Measurements from ENCODE around the gene METTL26. TPM values are rescaled to one million over a fixed set of nuclear protein-coding genes. Genes with fewer than 3 reads are reported as not detected.

METTL26 gene
- total RNA-seq: 46.4 and 47.7 TPM in 2 replicates

GRCh38 chr16:636206-637080 is at the start of gene METTL26:
TSS of gene METTL26 (minus strand) at chr16:636305. CDS start at chr16:636290, 15 bp downstream.

GRCh38 chr16:684071-684794 is 48.1 kb upstream of the METTL26 start, which contains the start of gene JMJD8:
TSS of gene JMJD8 (minus strand) at chr16:684334. CDS start at chr16:684319, 15 bp downstream.

GRCh38 chr16:679814-680624 is 43.9 kb upstream of the METTL26 start, which contains the start of gene STUB1:
TSS of gene STUB1 (plus strand) at chr16:680410. CDS start at chr16:680526, 116 bp downstream.

GRCh38 chr16:674968-675883 is 39.1 kb upstream of the METTL26 start, which contains the start of gene RHBDL1:
TSS of gene RHBDL1 (plus strand) at chr16:675671. CDS start at chr16:675791, 120 bp downstream.

GRCh38 chr16:667780-668518 is 31.8 kb upstream of the METTL26 start, which contains the start of gene RHOT2:
TSS of gene RHOT2 (plus strand) at chr16:668132. CDS start at chr16:668200, 68 bp downstream.

GRCh38 chr16:648781-649589 is 12.9 kb upstream of the METTL26 start, which contains the start of gene WDR90:
TSS of gene WDR90 (plus strand) at chr16:649365. CDS start at chr16:649417, 52 bp downstream.

GRCh38 chr16:641326-642188 is 5.5 kb upstream of the METTL26 start, which contains the start of gene MCRIP2:
TSS of gene MCRIP2 (plus strand) at chr16:641828. CDS start at chr16:641992, 164 bp downstream.

GRCh38 chr16:630815-631405 is 5.2 kb downstream of the METTL26 start, which contains the start of gene WFIKKN1:
TSS of gene WFIKKN1 (plus strand) at chr16:630985. CDS start at chr16:631254, 269 bp downstream.

GRCh38 chr16:589658-590187 is 46.4 kb downstream of the METTL26 start, which contains the start of gene RAB40C:
TSS of gene RAB40C (plus strand) at chr16:590066. CDS start at chr16:590292, 226 bp downstream.

Other genes with a start within 250 kb of the METTL26 start
- gene NME4, start 239.1 kb downstream of the METTL26 start, total RNA-seq: 31.6 and 32.1 TPM in 2 replicates
- gene DECR2, start 234.4 kb downstream of the METTL26 start, total RNA-seq: 10.2 and 13.8 TPM in 2 replicates
- 27.5 and 38.9 TPM in 2 replicates for gene RAB11FIP3, start 210.7 kb downstream of the METTL26 start, total RNA-seq
- 18.3 and 25.2 TPM in 2 replicates for gene CAPN15, start 108.6 kb downstream of the METTL26 start, total RNA-seq
- gene PRR35, start 75.9 kb downstream of the METTL26 start, total RNA-seq: not detected in 2 replicates
- 2.2 and 2.3 TPM in 2 replicates for gene NHLRC4, start 69.3 kb downstream of the METTL26 start, total RNA-seq
- gene PIGQ, start 66.3 kb downstream of the METTL26 start, total RNA-seq: 15.1 and 15.9 TPM in 2 replicates
- gene RAB40C, start 46.2 kb downstream of the METTL26 start, total RNA-seq: 9.2 and 10.9 TPM in 2 replicates
- under 0.01 and 0.09 TPM in 2 replicates for gene WFIKKN1, start 5.3 kb downstream of the METTL26 start, total RNA-seq
- gene MCRIP2, start 5.5 kb upstream of the METTL26 start, total RNA-seq: 6.9 and 9.4 TPM in 2 replicates
- gene WDR90, start 13.1 kb upstream of the METTL26 start, total RNA-seq: 6.2 and 6.4 TPM in 2 replicates
- gene RHOT2, start 31.8 kb upstream of the METTL26 start, total RNA-seq: 23.5 and 23.8 TPM in 2 replicates
- gene RHBDL1, start 39.4 kb upstream of the METTL26 start, total RNA-seq: 0.17 TPM in 1 of 2 replicates, not detected in the other
- gene STUB1, start 44.1 kb upstream of the METTL26 start, total RNA-seq: 71.7 and 89.8 TPM in 2 replicates
- gene JMJD8, start 48.0 kb upstream of the METTL26 start, total RNA-seq: 17.9 and 18.5 TPM in 2 replicates
- 1.7 and 2.5 TPM in 2 replicates for gene WDR24, start 54.1 kb upstream of the METTL26 start, total RNA-seq
- gene FBXL16, start 69.5 kb upstream of the METTL26 start, total RNA-seq: under 0.01 and 0.09 TPM in 2 replicates
- 14.1 and 27.2 TPM in 2 replicates for gene METRN, start 78.8 kb upstream of the METTL26 start, total RNA-seq
- gene ANTKMT, start 84.8 kb upstream of the METTL26 start, total RNA-seq: 12.2 and 13.8 TPM in 2 replicates
- 0.22 and 0.34 TPM in 2 replicates for gene CCDC78, start 90.1 kb upstream of the METTL26 start, total RNA-seq
- gene HAGHL, start 90.8 kb upstream of the METTL26 start, total RNA-seq: 4.6 and 4.7 TPM in 2 replicates
- gene CIAO3, start 104.7 kb upstream of the METTL26 start, total RNA-seq: 23.0 and 30.9 TPM in 2 replicates
- gene MSLN, start 124.4 kb upstream of the METTL26 start, total RNA-seq: 0.17 TPM in 1 of 2 replicates, not detected in the other
- 19.3 and 19.5 TPM in 2 replicates for gene RPUSD1, start 152.1 kb upstream of the METTL26 start, total RNA-seq
- gene CHTF18, start 152.3 kb upstream of the METTL26 start, total RNA-seq: 3.1 and 3.3 TPM in 2 replicates
- gene GNG13, start 164.4 kb upstream of the METTL26 start, total RNA-seq: not detected in 2 replicates

Data from dermis lymphatic vessel endothelial cell (primary cell).